Ovary (tissue), 3 donors: ENCODE measurements around the gene NBPF4.

Experiments
- CTCF ChIP-seq, 3 donors: fragments of 450-650 bp in 2 of 3; fragments of 200-600 bp in 1 of 3; IDR thresholded peaks; one replicate each; pipeline versions ENCODE4 v1.5.1 to v1.8.0; 2016 to 2022; ENCODE audit warnings: antibody characterized with exemption in 3 of 3, mild to moderate bottlenecking in 1 of 3
- EP300 ChIP-seq: sonication (generic); formaldehyde crosslinking; IDR thresholded peaks from one replicate; pipeline ENCODE4 v1.6.1; 2017; ENCODE audit warnings: antibody characterized with exemption
- POLR2A ChIP-seq: fragments of 450-650 bp; IDR thresholded peaks from one replicate; pipeline ENCODE4 v1.6.1; 2017; ENCODE audit warnings: antibody characterized with exemption, mild to moderate bottlenecking, moderate library complexity
- donor health status: DM: no; HTN: no; CAD: no.

- TF ChIP-seq CTCF (IDR thresholded peaks at IDR 0.05) (no peak), POLR2A (no peak), EP300 (no peak)
Observed at GRCh38 chr1:108200687-108201051, 43.2 kb downstream of the NBPF4 start.
